ENCODE measurements around the gene RNF11.
"Not testable (repeated sequence)": the region's sequence is repeated elsewhere in the genome, so short reads cannot be mapped to it uniquely, and the experiment has no call there.

RNF11 gene, protein sequence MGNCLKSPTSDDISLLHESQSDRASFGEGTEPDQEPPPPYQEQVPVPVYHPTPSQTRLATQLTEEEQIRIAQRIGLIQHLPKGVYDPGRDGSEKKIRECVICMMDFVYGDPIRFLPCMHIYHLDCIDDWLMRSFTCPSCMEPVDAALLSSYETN

DNA sequence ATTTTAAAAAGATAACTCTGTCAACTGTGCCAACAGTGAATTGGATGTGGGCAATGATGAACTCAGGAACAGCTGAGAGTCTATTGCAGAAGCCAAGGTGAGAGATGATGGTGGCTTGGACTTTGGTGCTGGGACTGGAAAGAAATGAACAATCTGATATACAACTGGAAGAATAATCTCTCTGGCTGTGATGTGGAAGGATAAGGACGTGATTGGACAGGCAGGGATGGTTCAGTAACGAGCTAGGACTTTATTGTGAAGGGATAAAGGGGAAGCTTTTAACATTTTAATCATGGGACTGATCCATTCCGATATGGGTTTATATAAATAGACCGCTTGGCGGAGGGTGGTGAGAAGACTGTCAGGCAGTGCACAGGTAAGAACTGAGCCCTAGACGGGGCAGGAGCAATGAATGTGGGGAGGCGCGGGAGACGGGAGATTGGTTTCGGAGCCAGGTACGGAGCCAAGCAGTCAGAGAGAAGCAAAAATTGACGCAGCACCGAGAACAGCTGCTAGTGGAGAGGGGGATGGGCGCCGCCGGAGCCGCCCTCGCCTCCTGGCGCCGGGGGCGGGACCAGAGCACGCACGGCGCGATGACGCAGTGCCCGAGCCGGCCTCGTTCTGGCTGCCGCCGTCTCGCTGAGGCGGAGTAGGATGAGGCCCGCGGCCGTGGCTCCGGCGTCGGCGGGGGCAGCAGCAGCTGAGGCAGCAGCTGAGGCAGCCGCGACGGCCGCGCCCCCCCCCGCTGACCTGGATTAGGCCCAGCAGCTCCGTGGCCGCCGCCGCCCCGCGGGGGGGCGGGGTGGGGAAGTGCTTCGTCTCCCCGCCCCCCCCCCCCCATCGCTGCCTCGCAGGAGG lies at the start of gene RNF11:
TSS of gene RNF11 (plus strand) at position 601 of the 858 bp plus-strand sequence. CDS start 484 bp downstream, outside the sequence.
- peak; percentile 84 to 90 (median 87) for DNase-seq (ENCODE audit: low read depth in 3 of 3)

DNA sequence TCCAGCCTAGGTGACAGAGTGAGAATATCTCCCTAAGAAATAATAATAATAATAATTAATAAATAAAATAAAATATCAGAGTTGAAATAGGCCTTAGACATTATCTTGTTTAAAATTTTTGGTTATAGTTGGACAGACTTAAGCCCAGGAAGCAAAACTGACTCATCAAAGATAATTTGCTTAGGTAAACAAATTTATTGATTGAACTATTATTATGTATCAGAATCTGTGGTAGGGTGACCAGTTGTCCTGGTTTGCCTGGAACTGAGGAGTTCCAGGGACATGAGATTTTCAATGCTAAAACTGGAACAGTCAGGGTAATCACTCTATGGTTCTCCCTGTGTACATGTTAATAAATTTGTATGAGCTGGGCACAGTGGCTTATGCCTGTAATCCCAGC lies 47.8 kb upstream of the RNF11 start:
- DNase-seq (ENCODE audit: low read depth in 3 of 3) = no peak

DNA sequence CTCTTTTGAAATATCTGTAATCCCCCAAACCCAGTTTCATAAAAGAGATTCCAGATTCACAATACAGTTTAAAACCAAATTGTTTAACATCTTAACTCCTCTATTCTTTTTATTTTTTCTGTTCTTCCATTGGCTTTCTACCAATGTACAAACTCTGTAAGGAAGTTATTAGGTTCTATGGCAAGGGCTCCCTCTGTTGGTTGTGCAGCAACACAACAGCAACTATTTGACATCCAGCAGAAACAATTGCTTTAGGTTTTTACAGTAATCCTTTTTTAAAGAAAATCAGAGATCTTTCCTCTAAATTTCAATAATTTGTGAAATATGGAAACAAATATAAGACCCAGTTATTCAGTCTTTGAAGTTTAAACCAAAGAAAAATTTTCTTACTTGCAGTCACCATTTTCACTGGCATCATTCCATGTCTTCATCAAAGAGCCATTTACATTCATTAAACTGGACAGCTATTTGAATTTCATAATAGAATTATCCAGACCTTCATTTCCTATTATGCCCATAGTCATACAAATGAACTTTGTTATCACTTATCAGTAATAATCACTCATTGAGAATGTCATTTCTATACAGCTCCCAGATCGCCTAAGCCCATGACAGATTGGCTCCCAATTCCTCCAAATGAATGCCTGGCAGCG lies 46.5 kb upstream of the RNF11 start:
- DNase-seq (ENCODE audit: low read depth in 3 of 3) = peak; percentile 4 to 17 (median 12)

DNA sequence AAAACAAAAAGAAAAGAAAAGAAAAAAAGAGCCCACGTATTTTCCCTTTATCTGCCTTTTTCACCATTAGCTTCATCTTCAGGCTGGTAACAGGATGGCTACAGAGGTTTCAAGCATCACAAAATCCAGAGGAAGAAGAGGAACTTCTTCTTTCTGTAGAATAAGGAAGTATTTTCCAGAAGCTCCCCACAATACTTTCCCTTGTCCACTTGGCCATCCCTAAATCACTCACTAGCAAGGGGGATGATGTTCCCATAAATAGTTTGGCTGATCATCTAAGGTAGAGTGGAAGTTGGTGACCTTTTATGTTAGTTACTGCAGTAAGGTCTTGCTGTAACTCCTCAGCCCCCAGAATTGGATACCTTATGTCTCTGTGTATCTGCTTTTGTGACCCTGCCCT lies 45.1 kb upstream of the RNF11 start:
- no peak for DNase-seq (ENCODE audit: low read depth in 3 of 3)

DNA sequence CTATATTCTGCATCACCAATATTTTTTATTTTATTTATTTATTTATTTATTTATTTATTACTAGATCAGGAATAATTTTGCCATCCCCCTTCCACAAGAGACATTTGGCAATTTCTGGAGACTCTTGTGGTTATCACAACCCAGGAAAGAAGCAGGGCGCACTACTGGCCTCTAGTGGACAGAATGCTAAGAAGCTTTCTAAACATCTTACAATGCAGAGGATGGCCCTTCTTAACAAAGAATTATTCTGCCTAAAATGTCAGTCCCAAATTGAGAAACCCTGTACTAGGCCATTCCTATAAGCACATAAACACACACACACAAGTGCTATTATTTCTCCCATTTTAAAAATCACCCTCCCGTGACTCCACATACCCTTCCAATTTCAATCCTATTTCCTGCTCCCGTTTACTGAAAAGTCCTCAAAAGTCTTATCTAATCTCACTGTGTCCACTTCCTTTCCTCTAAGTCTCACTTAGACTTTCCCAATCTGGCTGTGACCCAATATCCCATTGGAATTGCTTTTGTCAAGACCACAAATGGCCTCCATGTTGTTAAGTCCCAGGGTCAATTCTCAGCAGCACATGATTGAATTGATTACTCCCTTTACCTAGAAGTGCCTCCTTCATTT lies 43.7 kb upstream of the RNF11 start:
- DNase-seq (ENCODE audit: low read depth in 3 of 3) = peak; percentile 20 to 45 (median 43)

DNA sequence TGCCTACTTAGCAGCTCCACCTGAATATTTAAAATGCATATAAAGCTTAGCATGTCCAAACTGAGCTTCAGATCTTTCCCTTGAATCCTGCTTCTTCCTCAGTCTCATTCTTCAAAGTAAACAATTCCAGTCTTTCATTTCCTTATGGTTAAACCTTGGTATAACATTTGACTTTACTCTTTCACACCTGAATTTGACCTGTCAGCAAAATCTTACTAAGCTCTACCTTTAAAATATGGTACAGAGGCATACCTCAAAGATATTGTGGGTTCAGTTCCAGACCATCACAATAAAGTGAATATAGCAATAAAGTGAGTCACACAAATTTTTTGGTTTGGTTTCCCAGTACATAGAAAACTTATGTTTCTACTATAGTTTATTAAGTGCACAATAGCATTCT lies 42.5 kb upstream of the RNF11 start:
- DNase-seq (ENCODE audit: low read depth in 3 of 3) = no peak

DNA sequence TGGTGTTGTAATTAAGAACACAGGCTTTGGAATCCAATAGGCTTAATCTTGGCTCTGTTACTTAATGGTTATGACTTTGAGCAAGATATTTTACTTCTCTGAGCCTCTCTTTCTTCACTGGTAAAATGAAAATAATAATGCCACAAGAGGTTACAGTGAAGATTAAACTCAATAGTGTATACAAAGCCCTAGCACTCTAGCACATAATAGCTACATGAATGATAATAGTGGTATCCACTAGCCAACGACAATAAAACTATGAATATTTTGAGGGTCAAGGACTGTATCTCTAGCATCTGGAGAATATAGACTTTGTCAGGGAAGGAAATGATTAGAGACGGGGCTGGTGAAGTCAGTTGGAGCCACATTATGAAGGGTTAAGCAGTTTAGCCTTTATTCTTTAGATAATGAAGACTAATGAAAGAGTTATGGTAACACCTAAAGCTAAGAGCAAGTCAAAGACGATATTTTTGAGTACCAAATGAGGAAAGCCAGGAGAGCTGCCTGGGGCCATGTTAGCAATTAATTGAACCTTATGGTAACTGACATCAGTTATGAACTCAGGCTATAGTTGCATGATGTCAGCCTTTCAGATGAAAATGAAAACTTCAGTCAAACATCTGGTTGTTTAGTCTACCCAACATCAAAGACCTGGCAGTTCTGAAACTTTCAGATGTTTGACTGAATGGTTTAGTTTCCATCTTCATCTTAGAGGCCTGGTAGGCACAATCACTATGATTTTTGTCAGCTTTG lies 32.8 kb upstream of the RNF11 start:
- no peak for DNase-seq (ENCODE audit: low read depth in 3 of 3)

DNA sequence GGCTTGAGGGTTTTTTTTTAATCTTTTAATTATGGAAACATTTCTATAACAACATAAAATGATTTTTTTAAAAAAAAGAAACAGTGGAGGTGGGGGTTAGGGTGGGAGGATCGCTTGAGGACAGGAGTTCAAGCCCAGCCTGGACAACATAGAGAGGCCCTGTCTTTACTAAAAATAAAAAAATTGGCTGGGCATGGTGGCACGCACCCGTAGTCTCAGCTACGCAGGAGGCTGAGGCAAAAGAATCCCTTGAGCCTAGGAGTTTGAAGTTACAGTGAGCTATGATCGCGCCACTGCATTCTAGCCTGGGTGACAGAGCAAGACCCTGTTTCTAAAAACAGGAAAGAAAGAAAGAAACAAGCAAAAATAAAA lies 32.2 kb upstream of the RNF11 start:
- no peak for DNase-seq (ENCODE audit: low read depth in 3 of 3)

DNA sequence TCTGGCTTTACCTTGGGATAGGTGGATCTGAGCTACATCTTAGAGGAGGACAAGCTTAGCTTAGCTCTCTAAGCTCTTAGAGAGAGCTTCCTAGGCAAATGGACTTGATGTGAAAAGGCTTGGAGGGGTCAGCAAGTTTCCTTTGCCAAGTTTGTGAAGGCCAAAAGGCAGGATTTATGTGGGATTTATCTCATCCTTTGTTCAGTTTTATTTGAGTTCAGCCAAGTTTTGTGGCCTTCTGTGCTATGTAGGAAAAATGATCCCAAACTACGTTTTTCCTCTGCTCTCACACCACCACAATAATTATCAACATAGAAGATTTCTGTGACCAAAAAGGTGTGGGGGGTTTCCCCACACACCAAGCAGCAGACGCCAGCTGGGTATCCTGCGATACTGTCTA lies 26.0 kb upstream of the RNF11 start:
- no peak for DNase-seq (ENCODE audit: low read depth in 3 of 3)

DNA sequence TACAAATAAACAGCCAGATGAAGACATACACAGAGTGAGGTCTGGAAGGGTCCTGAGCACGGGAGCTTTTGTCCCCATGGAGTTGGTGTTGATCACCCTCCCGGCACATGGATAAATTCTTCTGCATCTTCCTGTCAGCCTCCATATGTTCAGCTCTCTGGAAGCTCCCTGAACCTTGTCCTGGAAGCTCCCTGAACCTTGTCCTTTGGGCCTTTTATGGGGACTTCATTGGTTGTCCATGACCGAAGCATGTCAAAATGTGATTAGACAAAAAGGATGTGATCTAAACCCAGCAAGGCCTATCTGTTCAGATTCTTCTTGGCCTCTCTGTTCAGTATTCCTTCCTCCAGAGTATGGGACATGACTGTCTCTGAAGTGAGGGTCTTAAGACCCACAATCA lies 25.4 kb upstream of the RNF11 start:
- DNase-seq (ENCODE audit: low read depth in 3 of 3) = no peak

DNA sequence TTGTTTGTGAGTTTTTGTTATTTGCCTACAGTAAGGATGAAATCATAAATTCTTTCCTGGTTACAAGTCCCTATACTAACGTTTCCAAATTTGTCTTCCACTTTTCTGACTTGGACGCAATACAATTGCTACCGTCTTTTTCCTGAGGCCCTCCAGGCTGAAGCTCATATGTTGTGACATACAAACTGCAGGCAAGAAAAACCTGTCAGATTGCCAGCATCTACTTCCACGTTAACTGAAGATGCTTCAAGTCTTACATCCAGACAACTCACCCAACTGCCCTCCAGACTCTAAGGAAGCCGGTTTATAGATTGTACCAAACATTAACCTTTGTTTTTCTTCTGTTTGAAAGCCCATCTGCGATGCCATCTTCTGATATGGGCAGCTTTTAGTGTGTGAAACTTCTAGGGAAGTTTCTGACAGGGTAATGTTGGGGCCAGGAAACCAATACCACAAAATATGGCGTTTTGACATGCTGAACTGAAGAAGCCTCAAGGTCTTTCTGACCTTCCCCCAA lies 21.4 kb upstream of the RNF11 start:
- no peak for DNase-seq (ENCODE audit: low read depth in 3 of 3)

DNA sequence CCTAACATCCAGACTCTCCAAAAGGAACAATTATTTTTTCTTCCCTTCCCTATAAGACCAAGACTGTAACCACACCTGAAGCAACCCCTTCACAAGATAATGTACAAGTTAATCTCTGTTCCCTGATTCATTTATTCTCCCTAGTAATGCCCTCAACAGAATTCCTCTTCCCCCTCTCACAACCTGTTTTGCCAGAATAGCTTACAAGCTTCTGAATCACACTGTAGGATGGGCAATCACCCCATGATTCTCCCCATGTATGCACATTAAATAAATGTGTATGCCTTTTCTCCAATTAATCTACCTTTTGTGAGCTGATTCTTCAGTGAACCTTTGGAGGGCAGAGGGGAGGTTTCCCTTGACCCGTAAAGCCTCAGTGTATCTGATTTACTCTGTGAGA lies 20.9 kb upstream of the RNF11 start:
- DNase-seq (ENCODE audit: low read depth in 3 of 3) = no peak

DNA sequence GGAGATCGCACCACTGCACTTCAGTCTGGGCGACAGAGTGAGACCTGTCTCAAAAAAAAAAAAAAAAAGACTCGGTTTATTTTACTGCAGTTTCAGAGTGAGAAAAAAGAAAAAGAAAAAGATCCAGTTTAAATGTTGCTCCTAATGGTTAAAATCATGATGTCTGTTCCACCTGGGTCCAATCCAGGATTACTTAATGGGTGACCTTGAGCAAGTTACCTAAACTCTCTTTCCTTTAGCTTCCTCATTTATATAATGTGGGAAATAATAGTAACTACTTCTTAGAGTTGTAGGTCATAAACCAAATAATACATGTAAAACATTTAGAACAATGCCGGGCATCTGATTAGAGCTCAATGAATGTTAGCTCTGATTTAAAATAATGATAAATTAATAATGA lies 19.4 kb upstream of the RNF11 start:
- no peak for DNase-seq (ENCODE audit: low read depth in 3 of 3)

DNA sequence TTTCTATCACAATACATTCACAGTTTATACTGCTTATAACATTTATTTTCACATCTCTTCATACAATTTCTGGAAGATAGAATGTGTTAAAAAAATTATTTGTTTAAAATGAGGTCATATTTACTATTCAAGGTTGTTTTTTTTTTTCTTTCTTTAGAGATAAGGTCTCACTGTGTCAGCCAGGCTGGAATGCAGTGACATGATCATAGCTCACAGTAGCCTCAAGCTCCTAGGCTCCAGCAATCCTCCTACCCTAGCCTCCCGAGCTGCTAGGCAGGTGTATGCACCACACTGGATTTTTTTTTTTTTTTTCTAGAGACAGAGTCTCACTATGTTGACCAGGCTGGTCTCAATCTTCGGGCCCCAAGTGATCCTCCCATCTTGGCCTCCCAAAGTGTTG lies 19.0 kb upstream of the RNF11 start:
- DNase-seq (ENCODE audit: low read depth in 3 of 3) = no peak

DNA sequence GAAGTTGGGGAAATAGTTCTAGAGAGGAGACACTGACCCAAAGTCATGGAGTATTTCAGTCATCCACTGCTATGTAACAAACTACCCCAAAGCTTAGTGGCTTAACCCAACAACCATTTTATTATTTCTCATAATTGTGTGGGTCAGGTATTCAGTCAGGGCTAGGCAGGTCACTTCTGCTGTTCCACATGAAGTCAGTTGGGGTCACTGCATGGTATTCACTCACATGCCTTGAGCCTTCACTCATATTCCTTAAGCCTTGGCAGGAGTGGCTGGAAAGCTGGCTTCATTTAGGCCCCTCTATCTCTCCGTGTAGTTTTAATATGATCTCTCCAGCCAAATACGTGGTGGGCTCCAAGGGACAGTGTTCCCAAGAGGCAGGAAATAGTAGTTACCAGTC lies 17.5 kb upstream of the RNF11 start:
- DNase-seq (ENCODE audit: low read depth in 3 of 3) = no peak

DNA sequence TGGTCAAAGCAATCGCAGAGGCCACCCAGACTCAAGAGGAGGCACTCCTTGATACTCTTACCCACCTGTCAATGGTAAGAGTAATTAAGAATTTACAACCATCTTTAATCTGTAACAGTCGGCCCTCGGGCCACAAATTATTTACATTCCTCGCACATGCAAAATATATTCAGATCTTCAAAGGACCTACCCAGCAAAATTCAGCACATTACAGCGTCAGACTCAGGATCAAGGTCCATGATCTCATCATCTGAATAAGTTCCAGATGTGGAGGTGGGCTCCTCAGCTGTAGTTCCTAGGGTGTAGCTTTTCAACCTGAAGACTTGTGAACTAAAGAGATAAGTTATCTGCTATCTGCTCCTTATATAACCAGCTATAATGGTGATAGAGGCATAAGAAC lies 17.1 kb upstream of the RNF11 start:
- DNase-seq (ENCODE audit: low read depth in 3 of 3) = no peak

DNA sequence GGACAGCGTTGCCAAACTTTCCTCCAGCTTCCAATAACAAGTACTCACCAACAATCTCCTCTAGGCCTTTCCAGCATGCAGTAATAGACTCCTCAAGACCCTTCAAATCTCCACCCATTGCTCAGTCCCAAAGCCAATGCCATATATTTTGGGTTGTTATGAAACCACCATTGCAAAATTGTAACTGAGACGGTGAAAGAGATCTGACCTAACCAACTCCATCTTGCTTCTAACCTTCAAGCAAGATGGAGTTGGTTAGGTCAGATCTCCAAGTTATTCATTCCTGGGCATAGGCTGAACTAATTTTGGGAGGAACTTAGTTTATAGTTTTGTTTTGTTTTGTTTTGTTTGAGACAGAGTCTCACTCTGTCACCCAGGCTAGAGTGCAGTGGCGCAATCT lies 14.5 kb upstream of the RNF11 start:
- DNase-seq (ENCODE audit: low read depth in 3 of 3) = not testable (repeated sequence)

DNA sequence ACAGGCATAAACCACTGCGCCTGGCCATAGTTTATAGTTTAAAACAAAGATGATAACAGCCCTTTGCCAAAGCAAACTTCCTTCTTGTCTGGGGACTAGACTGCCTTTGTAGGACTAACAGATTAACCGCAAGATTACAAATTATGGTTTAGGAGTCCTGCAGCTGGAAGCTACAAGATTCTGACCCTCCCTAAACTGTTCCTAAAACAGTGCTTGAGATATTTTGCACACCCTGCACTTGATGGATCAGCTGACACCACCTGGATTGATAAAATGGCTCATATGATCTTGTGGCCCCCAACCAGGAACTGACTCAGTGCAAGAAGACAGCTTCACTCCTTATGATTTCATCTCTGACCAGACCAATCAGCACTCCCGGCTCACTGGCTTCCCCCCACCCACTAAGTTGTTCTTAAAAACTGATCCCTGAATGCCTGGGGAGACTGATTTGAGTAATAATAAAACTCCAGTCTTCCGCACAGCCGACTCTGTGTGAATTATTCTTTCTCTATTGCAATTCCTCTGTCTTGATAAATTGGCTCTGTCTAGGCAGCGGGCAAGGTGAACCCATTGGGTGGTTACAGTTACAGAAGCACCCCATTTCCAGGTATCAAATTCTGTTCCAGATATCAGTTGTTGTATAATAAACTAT lies 13.8 kb upstream of the RNF11 start:
- no peak for DNase-seq (ENCODE audit: low read depth in 3 of 3)

DNA sequence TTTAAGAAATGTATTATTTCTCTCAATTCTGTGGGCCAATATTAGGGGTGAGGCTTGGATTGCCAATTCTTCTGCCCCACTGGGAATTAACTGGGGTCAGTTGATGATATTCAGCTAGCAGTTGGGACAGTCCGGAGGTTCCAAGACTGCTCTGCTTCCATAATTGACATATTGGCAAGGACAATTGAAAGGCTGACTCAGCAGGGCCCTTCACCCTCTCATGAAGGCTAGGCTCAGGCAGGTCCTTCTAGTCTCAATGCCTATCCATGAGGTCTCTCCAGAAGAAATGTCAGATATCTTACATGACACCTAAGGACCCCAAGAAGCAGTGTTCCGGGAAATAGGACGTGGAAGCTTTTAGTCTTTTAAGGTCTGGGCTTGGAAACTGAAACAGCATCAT lies 13.3 kb upstream of the RNF11 start:
- no peak for DNase-seq (ENCODE audit: low read depth in 3 of 3)

DNA sequence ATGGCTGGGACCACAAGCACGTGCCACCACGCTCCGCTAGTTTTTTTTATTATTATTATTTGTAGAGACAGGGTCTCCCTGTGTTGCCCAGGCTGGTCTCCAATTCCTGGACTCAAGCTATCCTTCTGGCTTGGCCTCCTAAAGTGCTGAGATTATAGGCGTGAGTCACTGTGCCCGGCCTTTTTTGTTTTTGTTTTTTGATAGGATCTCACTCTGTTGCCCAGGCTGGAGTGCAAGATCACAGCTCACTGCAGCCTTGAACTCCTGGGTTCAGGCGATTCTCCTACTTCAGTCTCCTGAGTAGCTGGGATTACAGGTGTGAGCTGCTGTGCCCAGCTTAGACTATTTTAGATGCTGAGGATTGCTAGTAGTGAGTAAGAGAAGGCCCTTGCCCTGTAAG lies 11.8 kb upstream of the RNF11 start:
- no peak for DNase-seq (ENCODE audit: low read depth in 3 of 3)

All from stimulated activated CD4-positive, alpha-beta T cell treated with anti-CD3 and anti-CD28 coated beads, TNF-alpha, amount 100 ng/mL, for 24 hours (primary cell).